ENCODE results near the gene GPR17. TPM values are rescaled to one million over a fixed set of nuclear protein-coding genes. Genes with fewer than 3 reads are reported as not detected.
A peak's percentile ranks its signal among the peaks of the same experiment; 100 is the strongest.

The GPR17 gene
- total and polyA plus RNA-seq, 9 of the 15 experiments (the other 6 are each of a cell fraction or from before 2014, with no cell fraction given): not detected

GRCh38 chr2:127695491-127696472 lies 49.8 kb downstream of the GPR17 start:
- CTCF ChIA-PET (ENCODE audit: low intra/inter-chr PET ratio): no interaction called here
- DNase-seq (ENCODE audit: extremely low read depth in 1 of 4, low spot score in 3 of 4) (no peak), FAIRE-seq (no peak), ATAC-seq (no peak)
- BruUV-seq (replicated peaks): no TSS peak
- no peak overlapping the region for H2AFZ ChIP-seq (ENCODE audit: low read depth, low read length)
- H3K4me1 ChIP-seq (replicated peaks in 1 of 2; ENCODE audit: control insufficient read depth in 2 of 2, insufficient read depth in 2 of 2, low read length in 2 of 2): peaks cover 8 to 11% of the 10 kb centered on the region in 2 experiments
- no peak overlapping the region for H3K4me2 ChIP-seq (ENCODE audit: insufficient read depth, low read length)
- no peaks in the 10 kb centered on the region for H3K9me1 ChIP-seq (ENCODE audit: control insufficient read depth, insufficient read depth, low read length)
- H3K36me3 ChIP-seq (ENCODE audit: control insufficient read depth, insufficient read depth, low read length): no peaks in the 10 kb centered on the region
- TF ChIP-seq E4F1 (CRISPR knock-in tag; IDR thresholded peaks at IDR 0.05; ENCODE audit: borderline replicate concordance): no peak
- no peak for TF ChIP-seq BRD4 (IDR thresholded peaks at IDR 0.05)
- TF ChIP-seq ZC3H11A (IDR thresholded peaks at IDR 0.05; ENCODE audit: low read depth, low read length): no peak
- TF ChIP-seq KDM2B (CRISPR knock-in tag; IDR thresholded peaks at IDR 0.05): no peak
- TF ChIP-seq BCLAF1 (IDR thresholded peaks at IDR 0.05; ENCODE audit: borderline replicate concordance in 1 of 2, control insufficient read depth in 1 of 2, low read depth in 2 of 2, low read length in 1 of 2): no peak
- no peak for TF ChIP-seq MTF1 (CRISPR knock-in tag; IDR thresholded peaks at IDR 0.05; ENCODE audit: borderline replicate concordance)
- no peak for TF ChIP-seq CAMTA2 (CRISPR knock-in tag; conservative IDR thresholded peaks at IDR 0.05)
- no peak for TF ChIP-seq NRF1 (conservative IDR thresholded peaks at IDR 0.05 in 1 of 2, IDR thresholded peaks at IDR 0.05 in 1 of 2)
- no peak for TF ChIP-seq ZNF133 (CRISPR knock-in tag; IDR thresholded peaks at IDR 0.05)
- TF ChIP-seq SIN3B (IDR thresholded peaks at IDR 0.05; ENCODE audit: low read depth): no peak
- TF ChIP-seq PHTF2 (CRISPR knock-in tag; IDR thresholded peaks at IDR 0.05): no peak
- no peak for TF ChIP-seq SRSF3 (IDR thresholded peaks at IDR 0.05; ENCODE audit: insufficient read depth, low read length)
- no peak for TF ChIP-seq TAL1 (IDR thresholded peaks at IDR 0.05)
- no peak for TF ChIP-seq SP2 (IDR thresholded peaks at IDR 0.05; ENCODE audit: extremely low read depth, low read depth, low read length, poor library complexity, severe bottlenecking)
- TF ChIP-seq GATAD2B (IDR thresholded peaks at IDR 0.05; ENCODE audit: borderline replicate concordance): no peak
- intact Hi-C loops (cut with micrococcal nuclease): no loop called here
- H3K79me2 ChIP-seq (ENCODE audit: control insufficient read depth, insufficient read depth, low read length): no peaks in the 10 kb centered on the region
- H3K9ac ChIP-seq (ENCODE audit: insufficient read depth in 1 of 2, low read depth in 2 of 2, low read length in 2 of 2): 0 out of 4 replicates have a peak overlapping the region, but pooled peaks of 1 of the 2 experiments have one; percentile 38
- in situ Hi-C loops (cut with MboI): no loop called here
- no peaks in the 10 kb centered on the region for H3K9me3 ChIP-seq (replicated peaks; ENCODE audit: control insufficient read depth, insufficient read depth, low read depth, low read length)
- H3K27ac ChIP-seq (ENCODE audit: extremely low read depth, low read depth, low read length): no peak overlapping the region
- H3K27me3 ChIP-seq (ENCODE audit: control insufficient read depth in 2 of 2, insufficient read depth in 2 of 2, low read length in 2 of 2): no peaks in the 10 kb centered on the region
- POLR2A ChIA-PET: no interaction called here
- H3K4me3 ChIP-seq: no peak overlapping the region
- WGBS (ENCODE audit: insufficient coverage, low coverage, missing lambda C conversion rate): 70% methylated on average over 33 of the region's 52 CpGs
- H4K20me1 ChIP-seq (replicated peaks; ENCODE audit: control insufficient read depth, insufficient read depth, low read length): no peaks in the 10 kb centered on the region

Data from K562 (cell line).